Tibial artery (tissue), 4 donors: ENCODE results near the gene SMPD3.

Experiments
- DNase-seq, 2 donors: peaks; one replicate each; pipeline ENCODE4 v3.0.0-alpha.2; 2019
- H3K27ac ChIP-seq, 2 donors: fragments of 200-600 bp; sonication (generic) in 1 of 2; 1 replicate in 1 of 2; 2 replicates in 1 of 2; pipeline ENCODE4 v1.5.1; 2018 to 2019; ENCODE audit warnings: mild to moderate bottlenecking in 1 of 2
- H3K27me3 ChIP-seq, 2 donors: fragments of 200-600 bp; sonication (generic) in 1 of 2; one replicate each; pipeline versions ENCODE4 v1.5.1 to v1.6.0; 2016 to 2019
- H3K36me3 ChIP-seq, 3 donors: fragments of 200-600 bp; sonication (generic) in 2 of 3; one replicate each; pipeline ENCODE4 v1.5.1; 2016 to 2019; ENCODE audit warnings: mild to moderate bottlenecking in 2 of 3
- H3K4me1 ChIP-seq, 4 donors: fragments of 200-600 bp; sonication (generic) in 2 of 4; 1 replicate in 3 of 4; 2 replicates in 1 of 4; pipeline ENCODE4 v1.5.1; 2016 to 2019
- H3K4me3 ChIP-seq, 2 donors: fragments of 200-600 bp; sonication (generic) in 1 of 2; 1 replicate in 1 of 2; 2 replicates in 1 of 2; pipeline ENCODE4 v1.5.1; 2018 to 2019; ENCODE audit warnings: mild to moderate bottlenecking in 2 of 2
- H3K9me3 ChIP-seq, 3 donors: fragments of 200-600 bp; sonication (generic) in 1 of 3; one replicate each; pipeline ENCODE4 v1.5.1; 2016 to 2019
- CTCF ChIP-seq, 2 experiments: fragments of 200-600 bp in 1 of 2; fragments of 450-650 bp in 1 of 2; IDR thresholded peaks; one replicate each; pipeline ENCODE4 v1.5.1; 2017 to 2019; ENCODE audit warnings: antibody characterized with exemption in 2 of 2, mild to moderate bottlenecking in 1 of 2, moderate library complexity in 1 of 2
- intact Hi-C: fragments of 100-400 bp; cut with DNase I; formaldehyde crosslinking; loops from one replicate; pipeline ENCODE4 v1.15.0; 2023; ENCODE audit warnings: low total_unique reads

The SMPD3 gene

DNA sequence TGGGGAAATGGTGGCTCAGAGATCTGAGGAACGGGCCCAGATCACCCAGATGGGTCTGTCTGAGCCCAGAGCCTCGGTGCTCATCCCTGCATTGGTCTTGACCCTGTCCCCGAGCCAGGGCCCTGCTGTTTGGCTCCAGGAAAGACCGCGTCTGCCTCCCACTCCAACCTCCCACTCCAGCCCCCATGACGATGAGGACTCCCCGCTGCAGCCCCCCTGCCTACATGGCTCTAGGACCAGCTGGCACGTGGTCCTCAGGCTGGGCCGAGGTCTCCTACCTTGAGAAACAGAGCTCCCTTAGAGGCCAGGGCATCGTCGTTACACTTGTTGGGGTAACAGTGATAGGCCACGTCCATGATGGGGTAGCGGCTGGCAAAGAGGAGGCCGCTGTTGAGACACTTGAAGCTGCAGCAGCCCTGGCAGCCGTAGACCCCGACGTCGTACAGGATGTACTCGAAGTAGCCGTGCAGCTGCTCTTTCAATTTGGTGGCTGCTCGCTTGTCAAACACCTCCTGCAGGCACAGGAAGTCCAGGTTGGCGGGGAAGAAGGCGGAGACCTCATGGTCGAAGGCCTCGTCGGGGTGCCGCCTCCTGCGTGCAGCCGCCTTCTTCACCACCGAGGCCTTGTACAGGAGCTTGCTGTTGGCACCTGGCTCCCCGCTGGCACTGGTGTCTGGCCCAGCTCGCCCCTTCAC, 77.6 kb downstream of the SMPD3 start:
- intact Hi-C loops = no loop called here
- DNase-seq = no peak
- H3K9me3 ChIP-seq = no peaks in the 10 kb centered on the region
- H3K27ac ChIP-seq = no peak overlapping the region
- peaks cover 0 to 44% of the 10 kb centered on the region in 2 donors for H3K27me3 ChIP-seq
- no peaks in the 10 kb centered on the region for H3K4me1 ChIP-seq
- no peak overlapping the region for H3K4me3 ChIP-seq
- no peak for TF ChIP-seq CTCF (IDR thresholded peaks at IDR 0.05)
- H3K36me3 ChIP-seq = no peaks in the 10 kb centered on the region

GRCh38 chr16:68369697-68370580, 78.4 kb downstream of the SMPD3 start:
- Histone ChIP-seq H3K27ac (no peak overlapping the region), H3K27me3 (peaks cover 0 to 46% of the 10 kb centered on the region in 2 donors), H3K4me1 (no peaks in the 10 kb centered on the region), H3K9me3 (no peaks in the 10 kb centered on the region), H3K36me3 (no peaks in the 10 kb centered on the region), H3K4me3 (no peak overlapping the region)
- no peak for TF ChIP-seq CTCF (IDR thresholded peaks at IDR 0.05)
- intact Hi-C loops = no loop called here
- no peak for DNase-seq

DNA sequence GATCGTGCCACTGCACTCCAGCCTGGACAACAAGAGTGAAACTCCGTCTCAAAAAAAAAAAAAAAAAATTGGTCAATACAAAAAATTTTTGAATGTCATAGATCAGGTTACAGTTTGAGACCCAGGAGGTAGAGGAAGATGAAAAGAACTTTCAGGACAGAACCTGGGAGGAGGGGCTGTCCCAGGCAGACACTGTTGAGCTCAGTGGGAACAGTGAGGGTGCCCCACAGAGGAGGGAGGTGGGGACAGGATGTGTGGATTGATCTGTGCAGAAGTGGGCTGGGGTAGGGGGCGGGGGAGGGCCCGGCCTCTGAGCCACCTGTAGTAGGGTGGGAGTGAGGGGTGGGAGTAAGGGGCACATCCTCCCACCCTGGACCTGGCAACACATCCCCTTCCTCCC, 79.1 kb downstream of the SMPD3 start:
- no peak overlapping the region for H3K4me3 ChIP-seq
- H3K9me3 ChIP-seq = no peaks in the 10 kb centered on the region
- H3K36me3 ChIP-seq = no peaks in the 10 kb centered on the region
- no peak for DNase-seq
- intact Hi-C loops = no loop called here
- H3K4me1 ChIP-seq = no peaks in the 10 kb centered on the region
- no peak overlapping the region for H3K27ac ChIP-seq
- TF ChIP-seq CTCF (IDR thresholded peaks at IDR 0.05) = no peak
- peaks cover 0 to 45% of the 10 kb centered on the region in 2 donors for H3K27me3 ChIP-seq

- H3K4me1 ChIP-seq = no peaks in the 10 kb centered on the region
- H3K9me3 ChIP-seq = no peaks in the 10 kb centered on the region
- peaks cover 0 to 50% of the 10 kb centered on the region in 2 donors for H3K27me3 ChIP-seq
- no peak overlapping the region for H3K27ac ChIP-seq
- H3K36me3 ChIP-seq = no peaks in the 10 kb centered on the region
- no peak for TF ChIP-seq CTCF (IDR thresholded peaks at IDR 0.05)
- H3K4me3 ChIP-seq = no peak overlapping the region
- no peak for DNase-seq
- intact Hi-C loops = no loop called here
Measured at GRCh38 chr16:68368301-68368888, 79.9 kb downstream of the SMPD3 start.

- H3K27me3 ChIP-seq = peaks cover 0 to 50% of the 10 kb centered on the region in 2 donors
- H3K27ac ChIP-seq = no peak overlapping the region
- no peak for DNase-seq
- TF ChIP-seq CTCF (IDR thresholded peaks at IDR 0.05) = no peak
- H3K9me3 ChIP-seq = no peaks in the 10 kb centered on the region
- no peaks in the 10 kb centered on the region for H3K4me1 ChIP-seq
- intact Hi-C loops = no loop called here
- H3K4me3 ChIP-seq = no peak overlapping the region
- no peaks in the 10 kb centered on the region for H3K36me3 ChIP-seq
Measured at GRCh38 chr16:68367891-68368290, 80.4 kb downstream of the SMPD3 start.
